Breast epithelium (tissue), 3 donors: ENCODE results near the gene CDKN2B-AS1.

ENCODE experiments used
- CTCF ChIP-seq, 3 donors: fragments of 450-650 bp; IDR thresholded peaks; one replicate each; pipeline ENCODE4 v1.5.1; 2016 to 2017; ENCODE audit warnings: antibody characterized with exemption in 3 of 3, mild to moderate bottlenecking in 3 of 3, moderate library complexity in 3 of 3
- POLR2A ChIP-seq: fragments of 450-650 bp; IDR thresholded peaks from one replicate; pipeline ENCODE4 v1.6.1; 2016; ENCODE audit warnings: antibody characterized with exemption, mild to moderate bottlenecking, moderate library complexity

- no peak for TF ChIP-seq POLR2A
- TF ChIP-seq CTCF (IDR thresholded peaks at IDR 0.05), result no peak
These were observed 46.8 kb downstream of the CDKN2B-AS1 start for GRCh38 chr9:22041344-22041743.
